HepG2 (cell line): ENCODE results near the gene LARP4. TPM values are rescaled to one million over a fixed set of nuclear protein-coding genes. Genes with fewer than 3 reads are reported as not detected.
A peak's percentile ranks its signal among the peaks of the same experiment; 100 is the strongest.

Experiments
- ATAC-seq: fragments of 200-7000 bp; cut with Tn5 transposase; 3 replicates; pipeline ENCODE4 v1.9.1; 2020; ENCODE audit warnings: mild to moderate bottlenecking, moderate library complexity
- BruUV-seq: library from RNA; stranded (reverse); fragments of 400-500 nt; replicated peaks from 2 replicates; lab custom pipeline; 2021; lab: Mats Ljungman, UMichigan
- CTCF ChIA-PET: fragments of 300-600 bp; formaldehyde crosslinking; extraction: SDS; loops from one replicate; lab custom pipeline; 2021; ENCODE audit warnings: low total read pairs, inconsistent platforms, low intra/inter-chr PET ratio; lab: Yijun Ruan, JAX
- POLR2A ChIA-PET: fragments of 350-600 bp; sonication (Branson Sonifier 250); formaldehyde crosslinking; loops from one replicate; lab custom pipeline; 2020; ENCODE audit warnings: antibody characterized with exemption, inconsistent platforms; lab: Yijun Ruan, JAX
- DNase-seq: peaks from one replicate; pipeline ENCODE4 v3.0.0-alpha.2; 2015; ENCODE audit warnings: low spot score
- FAIRE-seq: peaks from 3 replicates; lab custom pipeline; 2011; peaks lifted over from hg19 to GRCh38; lab: Jason Lieb, UNC
- H2AFZ ChIP-seq: one replicate; pipeline ENCODE4 v1.6.1; 2011; ENCODE audit warnings: low read length, inconsistent platforms
- H3K27ac ChIP-seq: fragments of 300-600 bp; 3 replicates; pipeline ENCODE4 v1.8.0; 2011; ENCODE audit warnings: mixed run types, mild to moderate bottlenecking, mixed read lengths, low read length, inconsistent platforms; ENCODE audit not compliant: insufficient read depth; ENCODE audit errors: extremely low read length
- H3K27me3 ChIP-seq, 2 experiments: fragments of 200-600 bp in 1 of 2; 2 replicates in 1 of 2; 3 replicates in 1 of 2; pipeline versions ENCODE4 v1.6.0 to v1.8.0; 2011; ENCODE audit warnings: low read length in 2 of 2, mild to moderate bottlenecking in 2 of 2, moderate library complexity in 2 of 2, inconsistent platforms in 1 of 2; ENCODE audit not compliant: insufficient read depth in 2 of 2, control insufficient read depth in 1 of 2
- H3K36me3 ChIP-seq, 2 experiments: fragments of 200-600 bp in 1 of 2; replicated peaks in 1 of 2; 2 replicates in 1 of 2; 3 replicates in 1 of 2; pipeline versions ENCODE4 v1.5.1 to v1.8.0; 2011; ENCODE audit warnings: low read length in 2 of 2, inconsistent platforms in 1 of 2; ENCODE audit not compliant: insufficient read depth in 2 of 2, control insufficient read depth in 1 of 2
- H3K4me1 ChIP-seq: 2 replicates; pipeline ENCODE4 v1.5.1; 2012; ENCODE audit warnings: low read length, inconsistent platforms; ENCODE audit not compliant: insufficient read depth
- H3K4me2 ChIP-seq: 2 replicates; pipeline ENCODE4 v1.6.0; 2011; ENCODE audit warnings: low read depth, low read length, inconsistent platforms
- H3K4me3 ChIP-seq, 3 experiments: fragments of 200-600 bp in 1 of 3; sonication (generic), shearing (Covaris generic) in 1 of 3; replicated peaks in 1 of 3; 2 replicates each; pipeline ENCODE4 v1.5.1; 2011 to 2016; ENCODE audit warnings: low read length in 3 of 3, inconsistent platforms in 2 of 3, low read depth in 2 of 3, mild to moderate bottlenecking in 2 of 3, control low read depth in 1 of 3, mixed read lengths in 1 of 3; ENCODE audit not compliant: insufficient read depth in 1 of 3
- H3K79me2 ChIP-seq: one replicate; pipeline ENCODE4 v1.6.1; 2011; ENCODE audit warnings: low read length, inconsistent platforms; ENCODE audit not compliant: insufficient read depth
- H3K9ac ChIP-seq: 2 replicates; pipeline ENCODE4 v1.6.0; 2011; ENCODE audit warnings: mild to moderate bottlenecking, low read depth, low read length, inconsistent platforms; ENCODE audit not compliant: insufficient read depth
- H3K9me3 ChIP-seq: 2 replicates; pipeline ENCODE4 v1.5.1; 2012; ENCODE audit warnings: mild to moderate bottlenecking, low read length
- H4K20me1 ChIP-seq: 2 replicates; pipeline ENCODE4 v1.6.0; 2011; ENCODE audit warnings: inconsistent platforms, mild to moderate bottlenecking, low read length, moderate library complexity; ENCODE audit not compliant: insufficient read depth
- FOXP1 ChIP-seq, 2 experiments: fragments of 450-650 bp in 1 of 2; IDR thresholded peaks; 2 replicates each; pipeline ENCODE4 v1.6.1; 2017 to 2018; ENCODE audit warnings: antibody characterized with exemption in 1 of 2
- HNF4A ChIP-seq: sonication (generic); formaldehyde crosslinking; IDR thresholded peaks from 2 replicates; pipeline ENCODE4 v1.4.0; 2020; ENCODE audit warnings: missing genetic modification reagents
- HOXA9 ChIP-seq: sonication (generic); formaldehyde crosslinking; IDR thresholded peaks from 2 replicates; pipeline ENCODE4 v1.8.1; 2022; ENCODE audit warnings: missing genetic modification reagents, mild to moderate bottlenecking, moderate library complexity, borderline replicate concordance
- JUNB ChIP-seq: sonication (generic); formaldehyde crosslinking; IDR thresholded peaks from 2 replicates; pipeline ENCODE4 v1.8.0; 2022; ENCODE audit warnings: missing genetic modification reagents, mild to moderate bottlenecking, borderline replicate concordance
- RFXAP ChIP-seq: sonication (generic); formaldehyde crosslinking; IDR thresholded peaks from 2 replicates; pipeline ENCODE4 v1.4.0; 2020; ENCODE audit warnings: missing genetic modification reagents, borderline replicate concordance
- SCMH1 ChIP-seq: sonication (generic); formaldehyde crosslinking; IDR thresholded peaks from 2 replicates; pipeline ENCODE4 v1.9.0; 2021; ENCODE audit warnings: missing genetic modification reagents, mild to moderate bottlenecking, borderline replicate concordance
- STAG1 ChIP-seq: sonication (generic); formaldehyde crosslinking; IDR thresholded peaks from 2 replicates; pipeline ENCODE4 v1.4.0; 2020; ENCODE audit warnings: missing genetic modification reagents
- WGBS: methylation state at CpG from one replicate; pipeline ENCODE4 v1.1.6; 2017; ENCODE audit warnings: low lambda C conversion rate; 5-methylcytosine and 5-hydroxymethylcytosine counted together
- in situ Hi-C: cut with HindIII; loops from 2 replicates; pipeline ENCODE4 v1.10.0; 2017; ENCODE audit warnings: low pct_unique_long_range_greater_than_20kb; ENCODE audit not compliant: extremely low pct_ligation_motif_present
- intact Hi-C: fragments of 100-400 bp; cut with micrococcal nuclease; formaldehyde crosslinking; loops from one replicate; pipeline ENCODE4 v1.10.0; 2022; ENCODE audit not compliant: unreplicated experiment
- polyA plus RNA-seq, 8 experiments: library from polyadenylated mRNA; depleted of rRNA in 3 of 8; stranded (reverse) in 7 of 8; unstranded in 1 of 8; fragments of >200 nt; fragmentation: Illumina TruSeq in 4 of 8; extraction: Trizol in 4 of 8; gene quantifications; 2 replicates each; pipeline versions ENCODE4 v1.2.1 to v1.2.3, GENCODE V29; 2011 to 2016; ENCODE audit warnings: low read depth in 4 of 8, missing spikeins in 1 of 8, mixed read lengths in 1 of 8; ENCODE audit not compliant: insufficient read depth in 1 of 8
- total RNA-seq, 5 experiments: library from RNA; depleted of rRNA; stranded (reverse); fragments of >200 nt; fragmentation: Illumina TruSeq; extraction: Trizol; gene quantifications; 2 replicates each; pipeline ENCODE4 v1.2.3, GENCODE V29; 2016; ENCODE audit warnings: low read depth in 1 of 5
- TF ChIP-seq, protein P1 (sequence below): sonication (generic); formaldehyde crosslinking; IDR thresholded peaks from 2 replicates; pipeline ENCODE4 v1.9.0; 2022; ENCODE audit warnings: missing genetic modification reagents, mild to moderate bottlenecking, borderline replicate concordance

The LARP4 gene
- total and polyA plus RNA-seq, 2 of the 13 experiments (the other 11 are each of a cell fraction or from before 2014, with no cell fraction given) = 16.4 to 42.7 TPM

DNA sequence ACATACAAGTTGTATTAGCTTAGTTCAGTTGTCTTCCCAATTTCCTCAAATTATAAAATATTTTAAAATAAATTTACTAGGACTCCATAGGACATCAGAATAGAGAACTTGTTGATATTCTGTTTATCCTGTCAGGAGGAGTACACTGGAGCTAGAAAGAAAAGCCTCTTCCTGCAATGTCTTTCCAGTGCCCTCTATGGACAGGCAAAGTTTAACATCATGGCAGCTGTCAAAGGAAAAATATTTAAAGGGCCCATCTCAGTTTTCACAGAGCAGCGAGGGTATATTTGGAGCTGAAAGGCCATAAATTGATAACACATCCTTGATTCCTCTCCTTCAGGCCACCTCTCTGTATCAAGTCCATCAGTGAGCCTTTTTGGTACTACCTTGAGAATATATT is 123.1 kb downstream of the LARP4 start:
- intact Hi-C loops (no loop called here), in situ Hi-C loops (no loop called here)
- H3K4me2 ChIP-seq = no peak overlapping the region
- WGBS = 100% methylated on average over 1 of the region's 1 CpG
- no peak overlapping the region for H2AFZ ChIP-seq
- no peak overlapping the region for H3K4me3 ChIP-seq
- peak; percentile 34; the same call in 1 of the 2 replicates for TF ChIP-seq STAG1
- no peak for TF ChIP-seq FOXP1 (IDR thresholded peaks at IDR 0.05)
- TF ChIP-seq FOXP1 (CRISPR knock-in tag; IDR thresholded peaks at IDR 0.05) = no peak
- TF ChIP-seq, protein P1, sequence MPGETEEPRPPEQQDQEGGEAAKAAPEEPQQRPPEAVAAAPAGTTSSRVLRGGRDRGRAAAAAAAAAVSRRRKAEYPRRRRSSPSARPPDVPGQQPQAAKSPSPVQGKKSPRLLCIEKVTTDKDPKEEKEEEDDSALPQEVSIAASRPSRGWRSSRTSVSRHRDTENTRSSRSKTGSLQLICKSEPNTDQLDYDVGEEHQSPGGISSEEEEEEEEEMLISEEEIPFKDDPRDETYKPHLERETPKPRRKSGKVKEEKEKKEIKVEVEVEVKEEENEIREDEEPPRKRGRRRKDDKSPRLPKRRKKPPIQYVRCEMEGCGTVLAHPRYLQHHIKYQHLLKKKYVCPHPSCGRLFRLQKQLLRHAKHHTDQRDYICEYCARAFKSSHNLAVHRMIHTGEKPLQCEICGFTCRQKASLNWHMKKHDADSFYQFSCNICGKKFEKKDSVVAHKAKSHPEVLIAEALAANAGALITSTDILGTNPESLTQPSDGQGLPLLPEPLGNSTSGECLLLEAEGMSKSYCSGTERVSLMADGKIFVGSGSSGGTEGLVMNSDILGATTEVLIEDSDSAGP (CRISPR knock-in tag) = peak; percentile 41; the same call in 1 of the 2 replicates
- no peak for TF ChIP-seq HOXA9 (CRISPR knock-in tag)
- TF ChIP-seq RFXAP = no peak
- no peak for TF ChIP-seq JUNB (CRISPR knock-in tag)
- TF ChIP-seq SCMH1 (CRISPR knock-in tag) = no peak
- TF ChIP-seq HNF4A (CRISPR knock-in tag) = 0 out of 2 replicates have a peak, but pooled peaks have one; percentile 6
- 0 out of 5 replicates have a peak, but pooled peaks cover 0 to 4% of the 10 kb centered on the region in 2 experiments for H3K36me3 ChIP-seq
- ChIA-PET CTCF (no interaction called here), POLR2A (interaction anchor here (0.9 to 3.8 kb wide), 6 partner anchors 9 to 51 kb away, joined by 3 to 27 read pairs (median 4); partner anchors contain the start of gene DIP2B)
- peaks cover 89% of the 10 kb centered on the region for H3K79me2 ChIP-seq
- no peak overlapping the region for H3K9ac ChIP-seq
- DNase-seq (no peak), ATAC-seq (no peak), FAIRE-seq (no peak)
- H3K27me3 ChIP-seq = no peaks in the 10 kb centered on the region
- BruUV-seq = no TSS peak
- H3K27ac ChIP-seq = peak overlapping the region; percentile 99
- H3K9me3 ChIP-seq = no peaks in the 10 kb centered on the region
- peaks cover 88% of the 10 kb centered on the region for H3K4me1 ChIP-seq
- no peaks in the 10 kb centered on the region for H4K20me1 ChIP-seq
